Lower leg skin (tissue), 4 donors: Measurements from ENCODE around the gene SEPTIN8. TPM values are rescaled to one million over a fixed set of nuclear protein-coding genes. Genes with fewer than 3 reads are reported as not detected.

ENCODE experiments used
- DNase-seq, 2 donors: peaks; one replicate each; pipeline ENCODE4 v3.0.0-alpha.2; 2019; ENCODE audit warnings: low spot score in 2 of 2
- H3K4me3 ChIP-seq: fragments of 200-600 bp; sonication (generic); 2 replicates; pipeline ENCODE4 v1.5.1; 2017; ENCODE audit warnings: mild to moderate bottlenecking, low read depth; ENCODE audit not compliant: poor library complexity, severe bottlenecking
- CTCF ChIP-seq, 3 donors: fragments of 450-650 bp; IDR thresholded peaks; one replicate each; pipeline ENCODE4 v1.5.1; 2016; ENCODE audit warnings: antibody characterized with exemption in 3 of 3, mild to moderate bottlenecking in 3 of 3, moderate library complexity in 2 of 3
- POLR2A ChIP-seq, 2 donors: fragments of 450-650 bp; IDR thresholded peaks; one replicate each; pipeline ENCODE4 v1.6.1; 2016 to 2017; ENCODE audit warnings: antibody characterized with exemption in 2 of 2, mild to moderate bottlenecking in 1 of 2, moderate library complexity in 1 of 2
- WGBS, 2 donors: methylation state at CpG; one replicate each; pipeline ENCODE4 v1.1.5; 2018; 5-methylcytosine and 5-hydroxymethylcytosine counted together
- intact Hi-C: fragments of 100-400 bp; cut with DNase I; formaldehyde crosslinking; loops from one replicate; pipeline ENCODE4 v1.15.0; 2023; ENCODE audit warnings: low total_unique reads
- total RNA-seq, 4 donors: library from RNA; depleted of rRNA; stranded (reverse); fragments of >200 nt; gene quantifications; one replicate each; pipeline ENCODE4 v1.1.0, GENCODE V29; 2016

SEPTIN8 gene
- total RNA-seq, 4 donors from 2014 or later, result 70.0 to 99.6 (median 87.8) TPM

GRCh38 chr5:132802044-132802684 lies 25.1 kb upstream of the SEPTIN8 start:
- WGBS, 2 donors, result 90 to 91% methylated on average over 5 of the region's 5 CpGs
- H3K4me3 ChIP-seq, result no peak overlapping the region
- TF ChIP-seq CTCF (IDR thresholded peaks at IDR 0.05) (no peak), POLR2A (IDR thresholded peaks at IDR 0.05) (no peak)
- intact Hi-C loops, result no loop called here
- DNase-seq, result no peak

DNA sequence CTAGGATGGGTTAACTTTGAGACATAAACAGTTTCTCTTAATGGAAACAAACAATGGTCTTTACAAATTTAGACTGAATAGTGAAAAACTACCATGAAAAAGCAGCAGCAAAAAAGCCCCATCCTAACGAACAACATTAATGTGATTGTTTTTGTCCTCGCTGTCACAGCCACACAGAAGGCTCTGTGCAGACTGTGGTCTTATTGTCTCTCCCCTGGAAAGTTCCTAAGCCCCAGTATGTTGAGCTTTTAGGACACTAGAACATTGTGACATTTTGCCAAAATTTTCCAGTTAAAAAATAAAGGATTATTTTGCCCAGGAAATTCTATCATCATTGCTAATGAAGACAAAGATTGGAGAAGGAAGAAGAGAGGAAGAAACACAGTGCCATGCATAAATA lies 23.5 kb upstream of the SEPTIN8 start:
- 73 to 85% methylated on average over 2 of the region's 2 CpGs for WGBS, 2 donors
- intact Hi-C loops, result no loop called here
- TF ChIP-seq POLR2A (IDR thresholded peaks at IDR 0.05), result no peak
- no peak for TF ChIP-seq CTCF (IDR thresholded peaks at IDR 0.05)
- no peak overlapping the region for H3K4me3 ChIP-seq
- no peak for DNase-seq

DNA sequence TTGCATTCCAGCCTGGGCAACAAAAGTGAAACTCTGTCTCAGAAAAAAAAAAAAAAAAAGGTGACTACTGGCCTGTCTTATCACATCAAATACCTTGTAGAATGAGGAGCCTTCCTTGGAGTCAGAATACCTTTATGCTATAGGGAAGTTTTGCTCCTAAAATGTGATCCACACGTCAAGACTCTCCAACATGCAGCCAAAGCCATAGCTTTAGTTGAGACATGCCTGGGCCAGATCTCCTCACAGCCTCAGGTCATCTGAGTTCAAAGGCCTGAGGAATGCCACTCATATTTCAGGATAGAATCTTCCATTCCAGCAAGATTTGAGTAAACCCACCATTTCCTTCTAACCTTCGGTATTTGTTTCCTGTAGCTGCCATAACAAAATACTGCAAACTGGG lies 22.4 kb upstream of the SEPTIN8 start:
- no peak overlapping the region for H3K4me3 ChIP-seq
- TF ChIP-seq CTCF (IDR thresholded peaks at IDR 0.05) (no peak), POLR2A (IDR thresholded peaks at IDR 0.05) (no peak)
- intact Hi-C loops, result no loop called here
- 68 to 78% methylated on average over 2 of the region's 2 CpGs for WGBS, 2 donors
- no peak for DNase-seq

DNA sequence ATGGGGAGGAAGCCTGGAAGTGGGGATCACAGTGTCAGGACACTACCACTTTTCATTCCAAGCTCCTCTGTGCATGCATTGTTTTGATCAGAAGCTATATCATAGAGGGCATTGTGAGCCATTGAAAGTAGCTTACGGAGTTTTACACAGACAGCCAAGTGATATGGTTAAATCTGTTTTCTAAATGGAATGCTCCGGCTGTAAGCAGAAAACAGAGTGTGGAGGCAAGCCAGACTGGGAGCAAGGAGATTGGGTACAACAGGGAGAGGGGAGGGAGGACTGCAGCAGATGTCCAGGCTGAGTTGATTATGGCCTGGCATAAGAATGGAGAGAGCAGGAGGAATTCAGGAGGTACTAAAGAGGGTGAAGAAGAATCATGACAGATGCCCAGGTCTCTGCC lies 20.6 kb upstream of the SEPTIN8 start:
- TF ChIP-seq POLR2A (IDR thresholded peaks at IDR 0.05) (no peak), CTCF (IDR thresholded peaks at IDR 0.05) (no peak)
- intact Hi-C loops, result no loop called here
- H3K4me3 ChIP-seq, result no peak overlapping the region
- 55 to 57% methylated on average over 2 of the region's 2 CpGs for WGBS, 2 donors
- DNase-seq, result no peak

DNA sequence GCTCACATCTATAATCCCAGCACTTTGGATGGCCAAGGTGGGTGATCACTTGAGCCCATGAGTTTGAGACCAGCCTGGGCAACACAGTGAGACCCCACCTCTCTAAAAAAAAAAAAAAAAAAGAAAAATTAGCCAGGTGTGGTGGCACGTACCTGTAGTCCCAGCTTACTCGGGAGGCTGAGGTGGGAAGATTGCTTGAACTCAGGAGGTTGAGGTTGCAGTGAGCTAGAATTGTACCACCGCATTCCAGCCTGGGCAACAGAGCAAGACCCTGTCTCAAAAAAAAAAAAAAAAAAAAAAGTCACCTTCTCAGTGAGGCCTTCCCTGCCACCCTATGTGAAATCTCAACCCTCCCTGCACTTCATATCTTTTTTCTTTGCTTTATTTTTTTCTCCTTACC lies 14.0 kb upstream of the SEPTIN8 start:
- TF ChIP-seq CTCF (IDR thresholded peaks at IDR 0.05) (no peak), POLR2A (IDR thresholded peaks at IDR 0.05) (no peak)
- DNase-seq, result peak in 1 of 2 donors; percentile 18
- H3K4me3 ChIP-seq, result no peak overlapping the region
- WGBS, 2 donors, result 92 to 94% methylated on average over 3 of the region's 3 CpGs
- intact Hi-C loops, result no loop called here
